DND-41 (cell line): ENCODE data around the gene SMURF2.

Experiments
- EZH2 ChIP-seq: IDR thresholded peaks from 3 replicates; pipeline ENCODE4 v1.6.1; 2012; ENCODE audit warnings: borderline replicate concordance, low read depth, mild to moderate bottlenecking, moderate library complexity, low read length, inconsistent platforms; ENCODE audit not compliant: severe bottlenecking
- TF ChIP-seq, protein P1 (sequence below): IDR thresholded peaks from 2 replicates; pipeline ENCODE4 v1.5.1; 2012; ENCODE audit warnings: borderline replicate concordance, low read length, moderate library complexity, mild to moderate bottlenecking; ENCODE audit not compliant: poor library complexity, severe bottlenecking; ENCODE audit errors: extremely low read depth

DNA sequence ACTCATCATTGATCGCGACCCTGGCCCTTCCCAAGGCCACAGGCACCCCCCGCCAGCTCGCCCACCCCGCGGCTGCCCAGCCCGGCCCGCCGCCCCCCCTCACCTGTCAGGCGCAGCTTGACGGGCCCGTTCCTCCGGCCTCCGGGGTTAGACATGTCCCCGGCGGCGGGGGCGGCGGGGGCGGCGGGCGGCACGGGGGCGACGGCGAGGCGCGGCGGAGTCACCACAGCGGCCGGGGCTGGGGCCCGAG, 456 bp downstream of the SMURF2 start:
- TF ChIP-seq, protein P1, sequence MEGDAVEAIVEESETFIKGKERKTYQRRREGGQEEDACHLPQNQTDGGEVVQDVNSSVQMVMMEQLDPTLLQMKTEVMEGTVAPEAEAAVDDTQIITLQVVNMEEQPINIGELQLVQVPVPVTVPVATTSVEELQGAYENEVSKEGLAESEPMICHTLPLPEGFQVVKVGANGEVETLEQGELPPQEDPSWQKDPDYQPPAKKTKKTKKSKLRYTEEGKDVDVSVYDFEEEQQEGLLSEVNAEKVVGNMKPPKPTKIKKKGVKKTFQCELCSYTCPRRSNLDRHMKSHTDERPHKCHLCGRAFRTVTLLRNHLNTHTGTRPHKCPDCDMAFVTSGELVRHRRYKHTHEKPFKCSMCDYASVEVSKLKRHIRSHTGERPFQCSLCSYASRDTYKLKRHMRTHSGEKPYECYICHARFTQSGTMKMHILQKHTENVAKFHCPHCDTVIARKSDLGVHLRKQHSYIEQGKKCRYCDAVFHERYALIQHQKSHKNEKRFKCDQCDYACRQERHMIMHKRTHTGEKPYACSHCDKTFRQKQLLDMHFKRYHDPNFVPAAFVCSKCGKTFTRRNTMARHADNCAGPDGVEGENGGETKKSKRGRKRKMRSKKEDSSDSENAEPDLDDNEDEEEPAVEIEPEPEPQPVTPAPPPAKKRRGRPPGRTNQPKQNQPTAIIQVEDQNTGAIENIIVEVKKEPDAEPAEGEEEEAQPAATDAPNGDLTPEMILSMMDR, result no peak
- TF ChIP-seq EZH2, result no peak
